HepG2 (cell line): ENCODE results near the gene POLR2F. TPM values are rescaled to one million over a fixed set of nuclear protein-coding genes. Genes with fewer than 3 reads are reported as not detected.

Experiments used
- ATAC-seq: fragments of 200-7000 bp; cut with Tn5 transposase; 3 replicates; pipeline ENCODE4 v1.9.1; 2020; ENCODE audit warnings: mild to moderate bottlenecking, moderate library complexity
- BruUV-seq: library from RNA; stranded (reverse); fragments of 400-500 nt; replicated peaks from 2 replicates; lab custom pipeline; 2021; lab: Mats Ljungman, UMichigan
- CTCF ChIA-PET: fragments of 300-600 bp; formaldehyde crosslinking; extraction: SDS; loops from one replicate; lab custom pipeline; 2021; ENCODE audit warnings: low total read pairs, inconsistent platforms, low intra/inter-chr PET ratio; lab: Yijun Ruan, JAX
- POLR2A ChIA-PET: fragments of 350-600 bp; sonication (Branson Sonifier 250); formaldehyde crosslinking; loops from one replicate; lab custom pipeline; 2020; ENCODE audit warnings: antibody characterized with exemption, inconsistent platforms; lab: Yijun Ruan, JAX
- DNase-seq: peaks from one replicate; pipeline ENCODE4 v3.0.0-alpha.2; 2015; ENCODE audit warnings: low spot score
- FAIRE-seq: peaks from 3 replicates; lab custom pipeline; 2011; peaks lifted over from hg19 to GRCh38; lab: Jason Lieb, UNC
- H2AFZ ChIP-seq: one replicate; pipeline ENCODE4 v1.6.1; 2011; ENCODE audit warnings: low read length, inconsistent platforms
- H3K27ac ChIP-seq: fragments of 300-600 bp; 3 replicates; pipeline ENCODE4 v1.8.0; 2011; ENCODE audit warnings: mixed run types, mild to moderate bottlenecking, mixed read lengths, low read length, inconsistent platforms; ENCODE audit not compliant: insufficient read depth; ENCODE audit errors: extremely low read length
- H3K27me3 ChIP-seq, 2 experiments: fragments of 200-600 bp in 1 of 2; 2 replicates in 1 of 2; 3 replicates in 1 of 2; pipeline versions ENCODE4 v1.6.0 to v1.8.0; 2011; ENCODE audit warnings: low read length in 2 of 2, mild to moderate bottlenecking in 2 of 2, moderate library complexity in 2 of 2, inconsistent platforms in 1 of 2; ENCODE audit not compliant: insufficient read depth in 2 of 2, control insufficient read depth in 1 of 2
- H3K36me3 ChIP-seq, 2 experiments: fragments of 200-600 bp in 1 of 2; replicated peaks in 1 of 2; 2 replicates in 1 of 2; 3 replicates in 1 of 2; pipeline versions ENCODE4 v1.5.1 to v1.8.0; 2011; ENCODE audit warnings: low read length in 2 of 2, inconsistent platforms in 1 of 2; ENCODE audit not compliant: insufficient read depth in 2 of 2, control insufficient read depth in 1 of 2
- H3K4me1 ChIP-seq: 2 replicates; pipeline ENCODE4 v1.5.1; 2012; ENCODE audit warnings: low read length, inconsistent platforms; ENCODE audit not compliant: insufficient read depth
- H3K4me2 ChIP-seq: 2 replicates; pipeline ENCODE4 v1.6.0; 2011; ENCODE audit warnings: low read depth, low read length, inconsistent platforms
- H3K4me3 ChIP-seq, 3 experiments: fragments of 200-600 bp in 1 of 3; sonication (generic), shearing (Covaris generic) in 1 of 3; replicated peaks in 1 of 3; 2 replicates each; pipeline ENCODE4 v1.5.1; 2011 to 2016; ENCODE audit warnings: low read length in 3 of 3, inconsistent platforms in 2 of 3, low read depth in 2 of 3, mild to moderate bottlenecking in 2 of 3, control low read depth in 1 of 3, mixed read lengths in 1 of 3; ENCODE audit not compliant: insufficient read depth in 1 of 3
- H3K79me2 ChIP-seq: one replicate; pipeline ENCODE4 v1.6.1; 2011; ENCODE audit warnings: low read length, inconsistent platforms; ENCODE audit not compliant: insufficient read depth
- H3K9ac ChIP-seq: 2 replicates; pipeline ENCODE4 v1.6.0; 2011; ENCODE audit warnings: mild to moderate bottlenecking, low read depth, low read length, inconsistent platforms; ENCODE audit not compliant: insufficient read depth
- H3K9me3 ChIP-seq: 2 replicates; pipeline ENCODE4 v1.5.1; 2012; ENCODE audit warnings: mild to moderate bottlenecking, low read length
- H4K20me1 ChIP-seq: 2 replicates; pipeline ENCODE4 v1.6.0; 2011; ENCODE audit warnings: inconsistent platforms, mild to moderate bottlenecking, low read length, moderate library complexity; ENCODE audit not compliant: insufficient read depth
- ATF7 ChIP-seq, 2 experiments: fragments of 450-650 bp in 1 of 2; sonication (generic) in 1 of 2; formaldehyde crosslinking in 1 of 2; IDR thresholded peaks; 2 replicates each; pipeline versions ENCODE4 v1.4.0 to v1.6.1; 2016 to 2020; ENCODE audit warnings: antibody characterized with exemption in 1 of 2, mild to moderate bottlenecking in 1 of 2, missing genetic modification reagents in 1 of 2
- CEBPB ChIP-seq: IDR thresholded peaks from 2 replicates; pipeline ENCODE4 v1.6.1; 2011; ENCODE audit warnings: low read depth, low read length, improper control_type of control experiment, borderline replicate concordance
- CREB1 ChIP-seq, 2 experiments: fragments of 450-650 bp in 1 of 2; IDR thresholded peaks; 2 replicates each; pipeline ENCODE4 v1.6.1; 2016 to 2017; ENCODE audit warnings: control low read depth in 1 of 2, mild to moderate bottlenecking in 1 of 2, missing compliant biosample characterization in 1 of 2, missing genetic modification characterization in 1 of 2
- MLX ChIP-seq: IDR thresholded peaks from 2 replicates; pipeline ENCODE4 v1.6.1; 2016
- MLXIP ChIP-seq: sonication (generic); formaldehyde crosslinking; IDR thresholded peaks from 2 replicates; pipeline ENCODE4 v1.9.0; 2021; ENCODE audit warnings: missing genetic modification reagents, borderline replicate concordance
- NFYB ChIP-seq: sonication (generic); formaldehyde crosslinking; IDR thresholded peaks from 2 replicates; pipeline ENCODE4 v1.4.0; 2020; ENCODE audit warnings: missing genetic modification reagents
- RARG ChIP-seq: sonication (generic); formaldehyde crosslinking; IDR thresholded peaks from 2 replicates; pipeline ENCODE4 v1.4.0; 2020; ENCODE audit warnings: low read depth, mild to moderate bottlenecking, missing genetic modification reagents
- SIX4 ChIP-seq: sonication (generic); formaldehyde crosslinking; IDR thresholded peaks from 2 replicates; pipeline ENCODE4 v1.4.0; 2020; ENCODE audit warnings: missing genetic modification reagents
- TCF7 ChIP-seq: sonication (generic); IDR thresholded peaks from 2 replicates; pipeline ENCODE4 v1.6.1; 2016; ENCODE audit warnings: antibody characterized with exemption, low read depth
- XRCC5 ChIP-seq: fragments of 200-400 bp; formaldehyde crosslinking; optimal IDR thresholded peaks from 2 replicates; pipeline ENCODE3; 2017; ENCODE audit warnings: mild to moderate bottlenecking, low read length
- ZFP36L2 ChIP-seq: sonication (generic); formaldehyde crosslinking; IDR thresholded peaks from 2 replicates; pipeline ENCODE4 v1.4.0; 2020; ENCODE audit warnings: missing genetic modification reagents
- ZKSCAN5 ChIP-seq: sonication (generic); formaldehyde crosslinking; IDR thresholded peaks from 2 replicates; pipeline ENCODE4 v1.5.1; 2020; ENCODE audit warnings: mild to moderate bottlenecking, missing genetic modification reagents
- ZNF12 ChIP-seq: sonication (generic); formaldehyde crosslinking; IDR thresholded peaks from 2 replicates; pipeline ENCODE4 v1.5.0; 2020; ENCODE audit warnings: missing genetic modification reagents
- ZNF276 ChIP-seq: sonication (generic); formaldehyde crosslinking; IDR thresholded peaks from 2 replicates; pipeline ENCODE4 v1.4.0; 2020; ENCODE audit warnings: mild to moderate bottlenecking, low read depth, missing genetic modification reagents
- ZNF619 ChIP-seq: sonication (generic); formaldehyde crosslinking; IDR thresholded peaks from 2 replicates; pipeline ENCODE4 v1.4.0; 2020; ENCODE audit warnings: mild to moderate bottlenecking, missing genetic modification reagents
- ZNF724P ChIP-seq: sonication (generic); formaldehyde crosslinking; IDR thresholded peaks from 2 replicates; pipeline ENCODE4 v1.8.0; 2022; ENCODE audit warnings: missing genetic modification reagents, borderline replicate concordance
- WGBS: methylation state at CpG from one replicate; pipeline ENCODE4 v1.1.6; 2017; ENCODE audit warnings: low lambda C conversion rate; 5-methylcytosine and 5-hydroxymethylcytosine counted together
- in situ Hi-C: cut with HindIII; loops from 2 replicates; pipeline ENCODE4 v1.10.0; 2017; ENCODE audit warnings: low pct_unique_long_range_greater_than_20kb; ENCODE audit not compliant: extremely low pct_ligation_motif_present
- intact Hi-C: fragments of 100-400 bp; cut with micrococcal nuclease; formaldehyde crosslinking; loops from one replicate; pipeline ENCODE4 v1.10.0; 2022; ENCODE audit not compliant: unreplicated experiment
- polyA plus RNA-seq, 8 experiments: library from polyadenylated mRNA; depleted of rRNA in 3 of 8; stranded (reverse) in 7 of 8; unstranded in 1 of 8; fragments of >200 nt; fragmentation: Illumina TruSeq in 4 of 8; extraction: Trizol in 4 of 8; gene quantifications; 2 replicates each; pipeline versions ENCODE4 v1.2.1 to v1.2.3, GENCODE V29; 2011 to 2016; ENCODE audit warnings: low read depth in 4 of 8, missing spikeins in 1 of 8, mixed read lengths in 1 of 8; ENCODE audit not compliant: insufficient read depth in 1 of 8
- total RNA-seq, 5 experiments: library from RNA; depleted of rRNA; stranded (reverse); fragments of >200 nt; fragmentation: Illumina TruSeq; extraction: Trizol; gene quantifications; 2 replicates each; pipeline ENCODE4 v1.2.3, GENCODE V29; 2016; ENCODE audit warnings: low read depth in 1 of 5

POLR2F gene
- total and polyA plus RNA-seq, 2 of the 13 experiments (the other 11 are each of a cell fraction or from before 2014, with no cell fraction given): 135 to 158 TPM

GRCh38 chr22:37904572-37905533 lies 48.6 kb upstream of the POLR2F start:
- intact Hi-C loops: no loop called here
- no peaks in the 10 kb centered on the region for H3K27me3 ChIP-seq
- TF ChIP-seq ZNF12 (peak; percentile 23; the same call in 1 of the 2 replicates), SIX4 (no peak), CEBPB (peak; percentile 37; the same call in 1 of the 2 replicates), TCF7 (no peak), RARG (CRISPR knock-in tag) (no peak), NFYB (no peak), ZNF724P (CRISPR knock-in tag) (no peak), ZKSCAN5 (CRISPR knock-in tag) (no peak), ZFP36L2 (CRISPR knock-in tag) (no peak), MLX (no peak), CREB1 (IDR thresholded peaks at IDR 0.05) (0 out of 2 replicates have a peak, but pooled peaks have one; percentile 23), CREB1 (CRISPR knock-in tag; IDR thresholded peaks at IDR 0.05) (no peak), ZNF619 (CRISPR knock-in tag) (no peak), MLXIP (CRISPR knock-in tag) (no peak), ATF7 (IDR thresholded peaks at IDR 0.05) (peak; percentile 45; the same call in 1 of the 2 replicates), ATF7 (CRISPR knock-in tag; IDR thresholded peaks at IDR 0.05) (no peak), ZNF276 (CRISPR knock-in tag) (no peak), XRCC5 (no peak)

More at GRCh38 chr22:37904572-37905533, 48.6 kb upstream of the POLR2F start:
- Histone ChIP-seq H3K9ac (peak overlapping the region; percentile 63; the same call in 1 of the 2 replicates), H3K4me3 (peak overlapping the region in 1 of 3 experiments; percentile 10; a peak in 1 of 6 replicates), H3K27ac (no peak overlapping the region), H3K9me3 (no peaks in the 10 kb centered on the region), H3K4me2 (peak overlapping the region; percentile 95), H4K20me1 (no peaks in the 10 kb centered on the region), H3K4me1 (peaks cover 28% of the 10 kb centered on the region), H3K36me3 (no peaks in the 10 kb centered on the region), H3K79me2 (peaks cover 8% of the 10 kb centered on the region), H2AFZ (no peak overlapping the region)
- in situ Hi-C loops: no loop called here
- ATAC-seq (peak; percentile 36), FAIRE-seq (no peak), DNase-seq (peak; percentile 58)
- ChIA-PET CTCF (interaction anchor here (1.0 kb wide), 1 partner anchor 29 kb away, joined by 4 read pairs; no protein-coding TSS in a partner anchor), POLR2A (interaction anchor here (1.6 to 6.0 kb wide), 6 partner anchors 10 to 101 kb away, joined by 4 to 69 read pairs (median 8); partner anchors contain the start of genes ANKRD54 and GCAT)
- TSS peak; percentile 59 for BruUV-seq
- WGBS: 67% methylated on average over 9 of the region's 10 CpGs
